Epidermal melanocyte (primary cell): ENCODE data around the gene SLCO4C1.
A peak's percentile ranks its signal among the peaks of the same experiment; 100 is the strongest.
"Not testable (repeated sequence)": the region's sequence is repeated elsewhere in the genome, so short reads cannot be mapped to it uniquely, and the experiment has no call there.

Experiments
- DNase-seq: peaks from one replicate; pipeline ENCODE4 v3.0.0; 2011; ENCODE audit warnings: low spot score; ENCODE audit not compliant: insufficient read length

The SLCO4C1 gene

GRCh38 chr5:102296178-102296817, at the start of gene SLCO4C1:
SLCO4C1 (minus strand) TSS chr5:102296284; CDS start chr5:102296262, 22 bp downstream.
- peak; percentile 45 for DNase-seq

GRCh38 chr5:102341681-102342288, 45.7 kb upstream of the SLCO4C1 start:
- DNase-seq, result peak; percentile 20

GRCh38 chr5:102324714-102325113, 28.6 kb upstream of the SLCO4C1 start:
- DNase-seq, result no peak

GRCh38 chr5:102318801-102319200, 22.7 kb upstream of the SLCO4C1 start:
- not testable (repeated sequence) for DNase-seq

GRCh38 chr5:102314328-102314727, 18.2 kb upstream of the SLCO4C1 start:
- DNase-seq, result no peak

GRCh38 chr5:102313912-102314311, 17.8 kb upstream of the SLCO4C1 start:
- no peak for DNase-seq

- no peak for DNase-seq
Observed at GRCh38 chr5:102312586-102313370, 16.7 kb upstream of the SLCO4C1 start.

- no peak for DNase-seq
Observed at GRCh38 chr5:102309586-102309985, 13.5 kb upstream of the SLCO4C1 start.

- no peak for DNase-seq
Observed at GRCh38 chr5:102307232-102307631, 11.1 kb upstream of the SLCO4C1 start.

- no peak for DNase-seq
Observed at GRCh38 chr5:102306121-102306520, 10.0 kb upstream of the SLCO4C1 start.

- no peak for DNase-seq
Observed at GRCh38 chr5:102295534-102296177, 428 bp downstream of the SLCO4C1 start.

GRCh38 chr5:102294886-102295395, 1.1 kb downstream of the SLCO4C1 start:
- DNase-seq, result no peak

- DNase-seq, result no peak
Observed at GRCh38 chr5:102290004-102290403, 6.1 kb downstream of the SLCO4C1 start.

GRCh38 chr5:102289251-102289899, 6.7 kb downstream of the SLCO4C1 start:
- no peak for DNase-seq

- no peak for DNase-seq
Observed at GRCh38 chr5:102288630-102289029, 7.5 kb downstream of the SLCO4C1 start.

- DNase-seq, result no peak
Observed at GRCh38 chr5:102286476-102286875, 9.6 kb downstream of the SLCO4C1 start.

GRCh38 chr5:102283102-102283797, 12.8 kb downstream of the SLCO4C1 start:
- DNase-seq, result no peak

GRCh38 chr5:102279711-102280110, 16.4 kb downstream of the SLCO4C1 start:
- DNase-seq, result no peak

- DNase-seq, result no peak
Observed at GRCh38 chr5:102278231-102278630, 17.9 kb downstream of the SLCO4C1 start.

- DNase-seq, result no peak
Observed at GRCh38 chr5:102277144-102277543, 18.9 kb downstream of the SLCO4C1 start.

- no peak for DNase-seq
Observed at GRCh38 chr5:102271759-102272158, 24.3 kb downstream of the SLCO4C1 start.
